Fibroblast of pulmonary artery (primary cell): ENCODE results near the gene AATK.

Experiments used
- DNase-seq: peaks from one replicate; pipeline ENCODE4 v3.0.0-alpha.2; 2010; ENCODE audit warnings: low read depth
- H3K4me3 ChIP-seq: replicated peaks from 2 replicates; pipeline ENCODE4 v1.5.1; 2011; ENCODE audit warnings: low read depth, mild to moderate bottlenecking, control low read depth, low read length, moderate library complexity
- TF ChIP-seq, protein P1 (sequence below): IDR thresholded peaks from 2 replicates; pipeline ENCODE4 v1.5.1; 2011; ENCODE audit warnings: mild to moderate bottlenecking, control low read depth, low read length, inconsistent platforms; ENCODE audit errors: missing control alignments

AATK gene

DNA sequence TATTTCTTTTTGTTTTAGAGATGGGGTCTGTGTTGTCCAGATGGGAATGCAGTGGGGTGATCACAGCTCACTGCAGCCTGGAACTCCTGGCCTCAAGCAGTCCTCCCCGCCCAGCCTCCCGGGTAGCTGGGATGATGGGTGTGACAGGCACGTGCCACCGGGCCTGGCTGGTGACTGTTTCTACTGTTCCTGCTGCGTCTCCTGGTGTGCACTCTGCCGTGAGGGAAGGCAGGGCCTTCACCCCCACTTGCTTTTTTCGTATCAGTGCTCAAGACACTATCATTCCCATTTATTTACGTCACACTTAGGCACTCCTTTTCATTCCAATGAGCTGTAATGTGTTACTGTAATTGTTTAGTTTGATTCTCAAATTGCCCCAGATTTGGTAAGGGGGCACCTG is 26.0 kb downstream of the AATK start:
- no peak overlapping the region for H3K4me3 ChIP-seq
- no peak for DNase-seq
- TF ChIP-seq, protein P1, sequence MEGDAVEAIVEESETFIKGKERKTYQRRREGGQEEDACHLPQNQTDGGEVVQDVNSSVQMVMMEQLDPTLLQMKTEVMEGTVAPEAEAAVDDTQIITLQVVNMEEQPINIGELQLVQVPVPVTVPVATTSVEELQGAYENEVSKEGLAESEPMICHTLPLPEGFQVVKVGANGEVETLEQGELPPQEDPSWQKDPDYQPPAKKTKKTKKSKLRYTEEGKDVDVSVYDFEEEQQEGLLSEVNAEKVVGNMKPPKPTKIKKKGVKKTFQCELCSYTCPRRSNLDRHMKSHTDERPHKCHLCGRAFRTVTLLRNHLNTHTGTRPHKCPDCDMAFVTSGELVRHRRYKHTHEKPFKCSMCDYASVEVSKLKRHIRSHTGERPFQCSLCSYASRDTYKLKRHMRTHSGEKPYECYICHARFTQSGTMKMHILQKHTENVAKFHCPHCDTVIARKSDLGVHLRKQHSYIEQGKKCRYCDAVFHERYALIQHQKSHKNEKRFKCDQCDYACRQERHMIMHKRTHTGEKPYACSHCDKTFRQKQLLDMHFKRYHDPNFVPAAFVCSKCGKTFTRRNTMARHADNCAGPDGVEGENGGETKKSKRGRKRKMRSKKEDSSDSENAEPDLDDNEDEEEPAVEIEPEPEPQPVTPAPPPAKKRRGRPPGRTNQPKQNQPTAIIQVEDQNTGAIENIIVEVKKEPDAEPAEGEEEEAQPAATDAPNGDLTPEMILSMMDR = no peak

DNA sequence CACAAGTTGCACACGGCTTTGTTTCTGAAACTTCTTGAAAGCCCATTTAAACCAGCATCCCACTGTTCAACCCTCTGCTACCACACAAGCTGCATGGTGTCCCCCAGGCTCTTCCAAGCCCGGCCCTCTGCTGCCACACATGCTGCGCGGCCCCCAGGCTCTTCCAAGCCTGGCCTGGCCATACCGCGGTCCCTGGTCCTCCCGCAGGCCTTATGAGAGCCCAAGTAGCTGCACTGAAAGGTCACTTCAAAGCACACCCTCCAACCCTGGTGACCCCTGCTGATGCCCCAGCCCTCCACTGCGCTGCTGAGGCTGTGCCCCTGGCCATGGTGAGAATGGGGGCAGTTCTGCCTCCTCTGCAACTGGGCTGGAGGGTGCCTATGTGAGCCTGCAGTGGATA is 26.6 kb downstream of the AATK start:
- DNase-seq = no peak
- no peak overlapping the region for H3K4me3 ChIP-seq
- TF ChIP-seq, protein P1 = no peak

DNA sequence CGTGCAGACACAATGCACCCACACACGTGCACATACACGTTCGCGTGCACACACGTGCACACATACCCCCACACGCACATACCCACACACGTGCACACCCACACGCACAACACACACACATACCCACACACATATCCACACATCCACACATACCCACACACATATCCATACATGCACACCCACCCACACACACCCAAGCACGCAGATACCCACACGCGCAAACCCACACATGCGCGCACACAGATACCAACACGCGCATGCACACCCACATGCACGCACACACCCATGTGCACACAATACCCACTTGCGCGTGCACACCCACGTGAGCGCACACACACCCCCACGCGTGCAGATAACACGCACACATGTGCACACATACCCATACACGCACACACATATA is 27.5 kb downstream of the AATK start:
- DNase-seq = no peak
- TF ChIP-seq, protein P1 = no peak
- no peak overlapping the region for H3K4me3 ChIP-seq

DNA sequence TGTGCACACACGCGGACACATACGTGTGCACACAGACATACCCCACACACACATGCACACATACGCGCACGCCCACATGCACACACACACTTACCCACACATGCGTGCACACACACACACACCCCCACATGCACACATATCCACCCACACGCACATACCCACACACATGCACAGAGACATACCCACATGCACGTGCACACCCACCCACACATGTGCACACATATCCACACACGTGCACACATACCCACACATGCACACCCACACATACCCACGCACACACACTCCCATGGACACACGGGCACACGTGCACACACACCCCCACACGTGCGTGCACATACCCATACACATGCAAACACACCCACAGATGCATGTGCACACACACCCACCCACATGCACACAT is 27.9 kb downstream of the AATK start:
- no peak overlapping the region for H3K4me3 ChIP-seq
- TF ChIP-seq, protein P1 = no peak
- DNase-seq = no peak

DNA sequence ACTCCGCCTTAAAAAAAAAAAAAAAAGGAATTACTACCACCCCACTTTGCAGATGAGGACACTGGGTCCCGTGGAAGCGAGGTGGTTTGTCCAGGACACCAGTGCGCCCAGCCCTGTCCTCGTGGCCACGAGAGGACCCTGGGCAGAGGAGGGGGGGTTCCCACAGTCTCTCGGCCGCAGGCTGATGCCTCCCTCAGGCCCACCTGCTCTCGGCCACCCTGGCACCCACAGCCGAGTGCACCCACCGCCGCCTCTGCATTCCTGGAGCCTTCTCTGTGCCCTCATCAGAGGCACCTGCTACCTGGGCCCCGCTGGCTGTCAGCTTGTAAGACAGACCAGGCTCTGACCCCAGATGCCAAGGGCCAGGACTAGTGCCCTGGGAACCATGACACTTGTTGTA is 28.8 kb downstream of the AATK start:
- no peak overlapping the region for H3K4me3 ChIP-seq
- TF ChIP-seq, protein P1 = no peak
- no peak for DNase-seq

DNA sequence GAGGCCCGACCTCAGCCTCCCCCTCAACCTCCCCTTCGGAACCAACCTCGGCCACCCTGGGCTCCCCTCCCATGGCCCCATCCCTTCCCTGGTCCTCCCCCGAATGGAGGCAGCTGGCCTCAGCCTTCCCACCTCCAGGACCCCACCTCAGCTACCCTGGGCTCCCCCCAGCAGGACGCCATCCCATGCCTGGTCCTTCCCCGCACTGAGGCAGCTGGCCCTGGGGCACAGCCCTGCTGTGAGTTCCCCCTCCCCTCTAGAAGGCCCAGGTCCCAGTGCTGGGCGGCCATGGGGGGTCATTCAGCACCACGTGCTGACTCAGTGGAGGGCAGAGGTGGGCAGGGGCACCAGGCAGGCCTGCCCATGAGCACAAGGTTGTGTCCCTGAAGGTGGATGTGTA is 29.7 kb downstream of the AATK start:
- no peak for DNase-seq
- TF ChIP-seq, protein P1 = no peak
- H3K4me3 ChIP-seq = no peak overlapping the region

DNA sequence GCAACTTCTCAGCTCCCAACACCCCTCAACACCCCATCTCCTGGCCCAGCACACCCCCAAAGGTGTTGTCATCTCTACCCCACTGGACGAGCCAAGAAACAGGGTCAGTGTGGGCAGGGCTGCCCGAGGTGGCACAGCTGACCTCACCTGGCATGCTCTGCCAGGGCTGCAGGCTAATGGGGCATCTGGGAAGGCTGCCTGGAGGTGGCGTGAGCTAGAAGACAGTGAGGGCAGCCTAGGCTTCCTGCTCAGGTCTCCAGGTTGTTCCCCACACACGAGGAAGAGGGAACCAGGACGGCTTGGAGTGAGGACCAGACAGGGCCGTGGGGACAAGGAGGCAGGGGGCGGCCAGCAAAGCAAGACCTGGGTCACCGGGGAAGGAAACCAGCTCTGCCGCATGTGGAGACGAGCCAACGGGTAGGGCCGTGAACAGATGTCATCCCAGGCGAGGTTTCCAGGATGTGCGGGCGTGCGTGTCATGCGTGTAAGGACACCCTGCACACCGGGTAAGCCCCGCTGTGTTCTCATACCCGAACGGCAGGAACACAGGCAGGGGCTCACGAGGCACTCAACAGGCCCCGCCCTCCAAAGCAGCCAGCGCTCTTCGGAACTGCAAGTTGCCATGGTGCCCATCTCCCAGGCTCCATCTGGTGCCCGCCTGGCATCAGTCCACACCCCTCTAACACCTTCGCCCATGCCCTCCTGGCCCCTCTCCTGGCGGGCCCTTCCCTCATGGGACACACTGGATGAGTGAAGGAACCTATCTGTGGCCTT is 30.3 kb downstream of the AATK start:
- TF ChIP-seq, protein P1 = no peak
- DNase-seq = no peak
- no peak overlapping the region for H3K4me3 ChIP-seq
